AG08396 (cell line): ENCODE data around the gene ATP5PO.

Experiments used
- DNase-seq: peaks from one replicate; pipeline ENCODE4 v3.0.0; 2012; ENCODE audit warnings: low spot score, mixed read lengths

ATP5PO gene

GRCh38 chr21:33898586-33898985, 17.0 kb downstream of the ATP5PO start:
- no peak for DNase-seq

GRCh38 chr21:33897739-33898138, 17.9 kb downstream of the ATP5PO start:
- DNase-seq = no peak

GRCh38 chr21:33897098-33897497, 18.5 kb downstream of the ATP5PO start:
- no peak for DNase-seq

GRCh38 chr21:33896691-33897090, 18.9 kb downstream of the ATP5PO start:
- no peak for DNase-seq

DNA sequence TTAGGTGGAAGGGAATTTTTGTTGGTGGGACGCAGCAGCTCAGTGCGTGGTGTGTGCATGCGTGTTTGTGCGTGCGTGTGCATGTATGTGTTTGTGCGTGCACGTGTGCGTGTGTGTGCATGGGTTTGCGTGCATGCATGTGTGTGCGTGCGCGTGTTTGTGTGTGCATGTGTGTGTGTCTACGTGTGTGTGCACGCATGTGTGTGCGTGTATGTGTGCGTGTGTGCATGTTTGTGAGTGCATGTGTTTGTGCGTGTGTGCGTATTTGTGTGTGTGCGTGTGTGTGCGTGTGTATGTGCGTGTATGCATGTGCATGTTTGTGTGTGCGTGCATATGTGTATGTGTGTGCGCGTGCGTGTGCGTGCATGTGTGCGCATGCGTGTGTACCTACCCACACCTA, 20.2 kb downstream of the ATP5PO start:
- no peak for DNase-seq

GRCh38 chr21:33894736-33895288, 20.8 kb downstream of the ATP5PO start:
- DNase-seq = peak; percentile 81

GRCh38 chr21:33893917-33894316, 21.7 kb downstream of the ATP5PO start:
- no peak for DNase-seq

DNA sequence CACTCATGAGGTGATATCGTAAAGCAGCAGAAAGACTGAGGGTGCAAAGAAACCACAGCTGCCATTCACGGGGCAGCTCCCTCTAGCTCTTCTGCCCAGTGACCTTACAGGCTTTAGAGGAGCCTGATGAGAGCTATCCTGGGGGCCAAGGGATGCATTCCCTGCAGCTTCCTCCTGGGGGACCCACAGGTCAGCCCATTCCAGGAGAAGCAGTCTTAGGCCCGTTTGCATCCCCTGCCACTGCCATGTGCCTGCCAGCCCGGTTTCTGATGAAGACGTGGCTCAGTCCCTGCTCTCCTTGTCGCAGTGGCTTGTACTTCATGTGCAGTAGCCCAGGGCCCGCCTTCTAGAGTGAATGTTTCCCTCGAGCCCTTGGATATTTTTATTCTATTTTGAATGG, 22.8 kb downstream of the ATP5PO start:
- DNase-seq = no peak

GRCh38 chr21:33890187-33890586, 25.4 kb downstream of the ATP5PO start:
- DNase-seq = no peak

DNA sequence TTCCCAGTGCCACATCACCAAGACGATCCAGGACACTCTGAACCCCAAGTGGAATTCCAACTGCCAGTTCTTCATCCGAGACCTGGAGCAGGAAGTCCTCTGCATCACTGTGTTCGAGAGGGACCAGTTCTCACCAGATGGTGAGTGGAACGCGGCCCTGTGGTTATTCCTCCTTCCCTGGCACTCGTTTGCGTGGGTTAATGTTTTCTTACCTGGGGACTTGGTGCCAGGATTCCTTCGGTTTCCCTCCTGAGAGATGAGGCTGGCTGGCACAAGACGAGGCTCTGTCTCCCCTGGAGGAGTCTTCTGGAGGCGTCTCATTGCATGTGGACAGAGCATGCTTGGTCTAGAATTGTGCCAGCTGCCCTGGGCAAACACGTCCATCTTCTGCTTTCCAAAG, 29.3 kb downstream of the ATP5PO start:
- no peak for DNase-seq

DNA sequence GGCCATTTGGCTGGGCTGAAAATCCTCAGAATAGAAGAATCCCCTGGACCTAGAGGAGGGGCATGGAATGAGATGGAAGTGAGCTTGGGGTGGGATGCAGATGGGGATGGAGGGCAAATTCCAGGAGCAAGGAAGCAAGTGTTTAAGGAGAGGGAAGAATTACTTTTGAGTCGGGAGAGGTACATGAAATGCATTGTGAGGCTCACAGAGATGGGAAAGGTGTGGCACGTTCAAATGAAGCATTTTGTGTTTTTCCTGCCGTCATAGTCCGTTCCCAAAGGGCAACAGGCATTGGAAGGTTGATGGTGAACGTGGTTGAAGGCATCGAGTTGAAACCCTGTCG, 30.5 kb downstream of the ATP5PO start:
- no peak for DNase-seq

GRCh38 chr21:33884376-33885171, 31.0 kb downstream of the ATP5PO start:
- no peak for DNase-seq

DNA sequence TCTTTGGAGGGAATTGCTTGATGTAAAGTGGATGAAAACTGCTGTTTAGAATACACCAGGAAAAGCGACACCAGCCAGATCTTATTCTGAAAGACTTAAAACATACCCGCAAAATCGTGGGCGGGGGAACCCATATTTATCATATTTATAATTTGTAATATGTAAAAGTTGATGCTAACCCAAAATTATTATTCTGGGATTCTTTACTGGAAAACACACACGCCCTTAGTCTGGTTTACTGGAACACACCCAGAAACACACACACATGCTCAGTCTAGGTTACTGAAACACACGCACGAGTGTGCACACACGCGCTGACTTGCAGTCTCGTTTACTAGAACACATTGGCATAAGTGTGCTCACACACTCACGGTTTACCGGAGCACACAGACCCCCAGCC, 32.5 kb downstream of the ATP5PO start:
- no peak for DNase-seq

DNA sequence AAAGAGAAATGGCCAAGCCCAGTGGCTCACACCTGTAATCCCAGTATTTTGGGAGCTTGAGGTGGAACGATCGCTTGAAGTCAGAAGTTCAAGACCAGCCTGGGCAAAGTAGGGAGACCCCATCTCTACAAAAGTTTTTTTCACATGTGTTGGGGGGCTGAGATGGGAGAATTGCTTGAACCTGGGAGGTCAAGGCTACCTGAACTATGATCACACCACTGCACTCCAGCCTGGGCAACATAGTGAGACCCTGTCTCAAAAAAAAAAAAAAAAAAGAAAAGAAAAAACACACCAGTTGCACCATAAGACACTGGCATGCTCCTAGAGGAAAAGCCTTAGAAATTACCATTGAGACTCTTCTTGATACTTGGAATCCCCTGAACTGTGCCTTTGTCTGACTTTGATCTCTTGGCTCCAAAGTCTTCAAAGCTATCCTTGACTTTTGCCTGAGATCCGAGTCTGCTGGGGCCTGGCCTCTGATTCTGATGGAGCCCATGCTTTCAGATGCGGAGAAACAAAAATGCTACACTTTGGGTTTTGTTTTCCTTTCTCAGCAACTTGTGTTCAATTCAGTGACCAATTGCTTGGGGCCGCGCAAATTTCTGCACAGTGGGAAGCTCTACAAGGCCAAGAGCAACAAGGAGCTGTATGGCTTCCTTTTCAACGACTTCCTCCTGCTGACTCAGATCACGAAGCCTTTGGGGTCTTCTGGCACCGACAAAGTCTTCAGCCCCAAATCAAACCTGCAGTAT, 33.7 kb downstream of the ATP5PO start:
- no peak for DNase-seq

DNA sequence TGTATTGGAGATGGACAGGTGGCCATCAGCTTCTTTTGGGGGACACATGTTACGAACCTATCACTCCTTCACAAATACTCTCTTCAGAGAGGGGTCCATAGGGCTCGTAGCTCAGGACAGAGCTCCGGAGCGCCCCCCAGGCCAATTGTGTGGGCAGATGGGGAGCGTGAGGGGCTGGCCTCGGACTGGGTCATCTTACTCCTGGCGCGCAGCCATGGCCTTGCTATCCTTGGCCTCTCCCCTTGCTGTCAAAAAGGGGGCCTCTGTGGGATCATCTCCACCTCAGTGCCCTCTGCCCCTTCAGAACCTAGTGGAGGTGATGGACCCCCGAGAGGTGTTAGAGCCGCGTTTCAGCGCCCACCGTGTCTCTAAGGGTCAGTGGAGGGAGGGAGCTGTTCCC, 35.0 kb downstream of the ATP5PO start:
- no peak for DNase-seq

- DNase-seq = no peak
Observed at GRCh38 chr21:33878824-33879223, 36.8 kb downstream of the ATP5PO start.

GRCh38 chr21:33875026-33875695, 40.4 kb downstream of the ATP5PO start:
- no peak for DNase-seq

DNA sequence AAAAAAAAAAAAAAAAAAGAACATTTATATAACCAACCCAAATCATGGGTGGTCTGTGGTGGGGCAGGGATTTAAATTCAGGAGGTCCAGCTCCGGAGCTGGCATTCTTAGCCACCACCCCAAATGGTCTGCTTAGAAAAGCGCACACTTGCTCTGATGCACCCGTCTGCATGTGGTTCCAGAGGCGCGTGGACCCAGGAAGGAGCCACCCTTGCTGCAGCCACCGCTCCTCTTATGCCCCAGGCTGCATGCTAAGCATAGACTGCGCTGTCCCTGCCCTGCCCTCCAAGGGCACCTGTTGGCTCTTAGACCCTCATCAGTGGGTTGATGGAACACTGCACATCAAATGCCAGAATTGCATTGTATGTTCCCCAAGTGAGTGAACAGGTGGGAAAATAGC, 41.4 kb downstream of the ATP5PO start:
- no peak for DNase-seq

- no peak for DNase-seq
Observed at GRCh38 chr21:33872881-33873515, 42.6 kb downstream of the ATP5PO start.

GRCh38 chr21:33871171-33871570, 44.4 kb downstream of the ATP5PO start:
- peak; percentile 70 for DNase-seq

GRCh38 chr21:33870768-33871167, 44.8 kb downstream of the ATP5PO start:
- DNase-seq = no peak

GRCh38 chr21:33869873-33870272, 45.7 kb downstream of the ATP5PO start:
- DNase-seq = no peak
